Bronchial epithelial cell (primary cell): ENCODE results near the gene TRIM62. TPM values are rescaled to one million over a fixed set of nuclear protein-coding genes. Genes with fewer than 3 reads are reported as not detected.

Source experiments
- DNase-seq: peaks from one replicate; pipeline ENCODE4 v3.0.0-alpha.2; 2010; ENCODE audit warnings: low read depth
- FAIRE-seq: peaks from 2 replicates; lab custom pipeline; 2011; peaks lifted over from hg19 to GRCh38; lab: Jason Lieb, UNC
- H3K27me3 ChIP-seq: 2 replicates; pipeline ENCODE4 v1.5.1; 2011; ENCODE audit warnings: low read length; ENCODE audit not compliant: control insufficient read depth, insufficient read depth
- H3K36me3 ChIP-seq: 2 replicates; pipeline ENCODE4 v1.5.1; 2011; ENCODE audit warnings: low read length; ENCODE audit not compliant: control insufficient read depth, insufficient read depth
- H3K4me3 ChIP-seq: 2 replicates; pipeline ENCODE4 v1.5.1; 2011; ENCODE audit warnings: mild to moderate bottlenecking, low read depth, low read length, control low read depth
- total RNA-seq: library from RNA; depleted of rRNA; stranded (reverse); fragments of >200 nt; gene quantifications from 2 replicates; pipeline ENCODE4 v1.2.1, GENCODE V29; 2014
- TF ChIP-seq, protein P1 (sequence below): IDR thresholded peaks from 2 replicates; pipeline ENCODE4 v1.5.1; 2011; ENCODE audit warnings: mild to moderate bottlenecking, moderate library complexity, low read length, control low read depth, inconsistent platforms; ENCODE audit not compliant: insufficient read depth, severe bottlenecking

The TRIM62 gene
- total RNA-seq: 0.79 and 2.0 TPM in 2 replicates

DNA sequence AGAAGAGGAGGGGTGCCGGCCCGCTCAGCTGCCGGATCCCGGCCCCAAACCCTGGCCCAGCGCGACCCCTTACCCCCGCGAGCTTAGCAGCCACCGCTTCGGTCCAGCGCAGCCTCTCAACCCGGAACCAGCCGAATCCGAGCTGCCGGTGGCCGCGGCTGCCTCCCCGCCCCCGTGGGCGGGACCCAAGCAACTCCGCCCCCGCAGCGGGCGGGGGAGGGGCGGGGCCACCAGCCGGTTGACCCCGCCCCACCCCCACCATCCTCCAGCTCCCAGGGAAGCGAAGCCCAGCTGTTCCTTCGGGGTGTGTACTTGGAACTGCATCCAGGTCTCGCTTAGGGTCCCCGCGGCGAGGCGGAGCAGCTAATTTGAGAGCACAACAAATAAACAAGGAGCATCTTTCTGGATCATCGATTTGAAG lies at the start of gene TRIM62:
TSS of gene TRIM62 (minus strand) at position 123 of the 421 bp plus-strand sequence. CDS start 611 bp downstream, outside the sequence.
- H3K27me3 ChIP-seq: no peaks in the 10 kb centered on the region
- FAIRE-seq (no peak), DNase-seq (peak; percentile 62)
- TF ChIP-seq, protein P1, sequence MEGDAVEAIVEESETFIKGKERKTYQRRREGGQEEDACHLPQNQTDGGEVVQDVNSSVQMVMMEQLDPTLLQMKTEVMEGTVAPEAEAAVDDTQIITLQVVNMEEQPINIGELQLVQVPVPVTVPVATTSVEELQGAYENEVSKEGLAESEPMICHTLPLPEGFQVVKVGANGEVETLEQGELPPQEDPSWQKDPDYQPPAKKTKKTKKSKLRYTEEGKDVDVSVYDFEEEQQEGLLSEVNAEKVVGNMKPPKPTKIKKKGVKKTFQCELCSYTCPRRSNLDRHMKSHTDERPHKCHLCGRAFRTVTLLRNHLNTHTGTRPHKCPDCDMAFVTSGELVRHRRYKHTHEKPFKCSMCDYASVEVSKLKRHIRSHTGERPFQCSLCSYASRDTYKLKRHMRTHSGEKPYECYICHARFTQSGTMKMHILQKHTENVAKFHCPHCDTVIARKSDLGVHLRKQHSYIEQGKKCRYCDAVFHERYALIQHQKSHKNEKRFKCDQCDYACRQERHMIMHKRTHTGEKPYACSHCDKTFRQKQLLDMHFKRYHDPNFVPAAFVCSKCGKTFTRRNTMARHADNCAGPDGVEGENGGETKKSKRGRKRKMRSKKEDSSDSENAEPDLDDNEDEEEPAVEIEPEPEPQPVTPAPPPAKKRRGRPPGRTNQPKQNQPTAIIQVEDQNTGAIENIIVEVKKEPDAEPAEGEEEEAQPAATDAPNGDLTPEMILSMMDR: no peak
- H3K4me3 ChIP-seq: peak within 1 kb of the TSS; percentile 70
- no peaks in the 10 kb centered on the region for H3K36me3 ChIP-seq

DNA sequence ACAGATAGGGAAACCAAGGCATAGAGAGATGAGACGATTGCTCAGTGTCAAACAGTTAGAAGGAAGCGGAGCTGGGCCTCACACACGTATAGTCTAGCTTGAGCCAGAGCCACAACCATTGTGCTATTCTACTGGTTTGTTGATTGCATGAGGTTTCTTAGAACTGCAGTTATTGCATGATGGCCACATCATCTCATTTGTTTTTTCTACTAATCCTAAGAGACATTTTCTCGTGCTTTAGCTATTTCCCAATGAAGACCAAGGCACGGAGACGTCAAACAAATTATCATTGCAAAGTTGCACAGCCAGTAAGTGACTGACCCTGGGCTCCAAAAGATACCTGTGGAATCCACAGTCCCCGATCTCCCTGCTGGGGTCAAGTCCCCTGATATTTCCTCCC lies 49.3 kb upstream of the TRIM62 start:
- Histone ChIP-seq H3K27me3 (no peaks in the 10 kb centered on the region), H3K4me3 (no peak overlapping the region), H3K36me3 (no peaks in the 10 kb centered on the region)
- DNase-seq: no peak
- TF ChIP-seq, protein P1: no peak
- no peak for FAIRE-seq

DNA sequence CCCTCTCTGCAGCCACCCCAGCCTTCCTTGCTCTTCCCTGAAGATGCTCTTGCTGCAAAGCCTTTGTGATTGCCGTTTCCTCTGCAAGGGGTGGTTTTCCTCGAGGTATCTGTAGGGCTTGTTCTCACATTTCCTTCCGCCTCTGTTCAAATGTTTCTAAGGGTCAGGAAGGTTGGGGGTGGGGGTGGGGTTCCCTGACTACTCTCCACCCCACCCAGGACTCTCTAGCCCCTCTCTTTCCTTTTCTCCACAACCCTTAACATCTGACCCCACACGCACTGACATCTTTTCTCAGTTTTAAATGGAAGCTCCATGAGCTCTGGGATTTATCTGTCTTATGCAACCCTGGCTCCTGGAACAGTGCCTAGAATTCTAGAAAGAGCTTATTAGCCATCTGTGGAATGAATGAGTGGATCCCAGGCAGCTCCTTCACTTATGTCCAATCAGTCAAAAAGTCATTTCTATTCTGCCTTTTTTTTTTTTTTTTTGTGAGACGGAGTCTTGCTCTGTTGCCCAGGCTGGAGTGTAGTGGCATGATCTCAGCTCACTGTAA lies 47.2 kb upstream of the TRIM62 start:
- TF ChIP-seq, protein P1: no peak
- Histone ChIP-seq H3K27me3 (no peaks in the 10 kb centered on the region), H3K4me3 (no peak overlapping the region), H3K36me3 (no peaks in the 10 kb centered on the region)
- FAIRE-seq: no peak
- DNase-seq: peak; percentile 70

DNA sequence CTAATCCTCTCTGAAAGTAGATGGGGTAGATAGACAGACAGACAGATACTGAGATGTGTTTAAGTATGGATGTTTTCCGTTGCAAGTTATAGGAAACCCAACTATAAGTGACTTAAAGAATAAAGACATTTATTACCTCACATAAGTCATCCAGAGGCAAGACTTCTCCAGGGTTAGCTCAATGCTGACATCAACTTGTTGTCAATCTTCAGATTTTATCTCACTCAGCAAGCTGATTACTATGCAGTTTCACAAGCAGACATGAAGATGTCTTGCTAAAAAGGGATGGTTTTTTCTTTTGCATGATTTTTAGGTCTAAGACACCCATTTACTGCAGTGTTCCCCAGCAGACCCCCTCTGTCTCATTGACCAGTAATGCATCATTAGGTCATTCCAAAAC lies 43.7 kb upstream of the TRIM62 start:
- no peak for DNase-seq
- Histone ChIP-seq H3K36me3 (no peaks in the 10 kb centered on the region), H3K27me3 (no peaks in the 10 kb centered on the region), H3K4me3 (no peak overlapping the region)
- TF ChIP-seq, protein P1: no peak
- no peak for FAIRE-seq

DNA sequence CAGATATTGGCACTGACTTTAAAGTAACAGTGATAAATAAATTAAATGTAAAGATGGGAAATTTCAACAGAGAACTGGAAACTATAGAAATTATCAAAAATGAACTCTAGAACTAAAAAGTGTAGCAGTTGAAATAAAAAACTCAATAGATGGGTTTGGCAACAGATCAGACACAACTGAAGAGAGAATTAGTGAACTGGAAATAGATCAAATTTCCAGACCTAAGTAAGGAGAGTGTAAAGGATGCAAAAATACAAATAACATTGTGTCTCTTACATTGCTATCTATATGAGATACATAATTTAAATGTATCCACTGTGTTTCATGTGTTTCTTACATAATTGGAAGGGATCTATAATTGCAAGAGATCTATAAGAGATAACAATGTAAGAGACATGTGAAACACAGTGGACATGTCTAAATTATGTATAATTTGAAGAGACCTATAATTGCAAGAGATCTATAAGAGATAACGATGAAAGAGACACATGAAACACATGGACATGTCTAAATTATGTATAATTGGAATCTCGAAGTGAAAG lies 42.4 kb upstream of the TRIM62 start:
- Histone ChIP-seq H3K27me3 (no peaks in the 10 kb centered on the region), H3K4me3 (no peak overlapping the region), H3K36me3 (no peaks in the 10 kb centered on the region)
- FAIRE-seq (no peak), DNase-seq (no peak)
- TF ChIP-seq, protein P1: no peak
